Natural killer cell treated with Interleukin-12 subunit alpha and Interleukin-12 subunit beta and Interleukin-15 and Interleukin-18, amount 100 ng/mL, for 72 hours (primary cell): ENCODE data around the gene TTC24. TPM values are rescaled to one million over a fixed set of nuclear protein-coding genes. Genes with fewer than 3 reads are reported as not detected.
"Not testable (repeated sequence)": the region's sequence is repeated elsewhere in the genome, so short reads cannot be mapped to it uniquely, and the experiment has no call there.

Source experiments
- ATAC-seq, 2 donors: fragments of 150-1000 bp; cut with Tn5 transposase in 1 of 2; sonication (Bioruptor Pico), chemical (Tn5 transposase) in 1 of 2; 2 replicates each; pipeline ENCODE4 v1.10.0; 2021
- DNase-seq: peaks from one replicate; pipeline ENCODE4 v3.0.0; 2022; ENCODE audit warnings: low spot score
- H3K27ac Mint-ChIP-seq, 2 donors: 1 replicate in 1 of 2; 2 replicates in 1 of 2; pipeline ENCODE4 v1.8.0; 2022; ENCODE audit warnings: mixed read lengths in 2 of 2, mild to moderate bottlenecking in 1 of 2, moderate library complexity in 1 of 2
- H3K27me3 Mint-ChIP-seq, 2 donors: 1 replicate in 1 of 2; 2 replicates in 1 of 2; pipeline ENCODE4 v1.8.0; 2022; ENCODE audit warnings: mixed read lengths in 2 of 2
- H3K36me3 Mint-ChIP-seq: one replicate; pipeline ENCODE4 v1.8.0; 2022; ENCODE audit warnings: mixed read lengths
- H3K4me1 Mint-ChIP-seq, 2 donors: 1 replicate in 1 of 2; 2 replicates in 1 of 2; pipeline ENCODE4 v1.8.0; 2022; ENCODE audit warnings: low read depth in 2 of 2, mixed read lengths in 2 of 2, mild to moderate bottlenecking in 1 of 2
- H3K4me3 Mint-ChIP-seq: one replicate; pipeline ENCODE4 v1.8.0; 2022; ENCODE audit warnings: mixed read lengths
- H3K9me3 Mint-ChIP-seq: 2 replicates; pipeline ENCODE4 v1.8.0; 2022; ENCODE audit warnings: mixed read lengths
- total RNA-seq, 2 donors: library from RNA; stranded (reverse); gene quantifications; one replicate each; pipeline ENCODE4 v1.2.3, GENCODE V29; 2022

The TTC24 gene
- total RNA-seq, 2 donors from 2014 or later: 1.8 to 2.2 TPM

DNA sequence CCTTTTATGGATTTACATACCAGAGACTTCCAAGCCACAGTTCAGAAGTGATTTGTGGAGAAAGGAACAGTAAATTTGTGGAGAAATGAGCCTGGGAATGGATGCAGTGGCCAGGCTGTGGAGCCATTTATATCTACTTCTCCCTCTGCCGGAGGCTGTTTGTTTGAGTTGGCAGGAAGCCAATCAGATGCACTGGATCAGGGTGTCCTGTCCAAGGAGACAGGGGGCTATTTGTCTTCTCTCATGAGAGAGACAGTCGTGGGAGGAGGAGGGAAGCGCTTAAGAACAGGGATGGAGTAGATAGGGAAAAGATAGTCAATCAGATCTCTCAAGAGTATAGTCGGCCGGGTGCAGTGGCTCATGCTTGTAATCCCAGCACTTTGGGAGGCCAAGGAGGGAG is 36.9 kb downstream of the TTC24 start:
- Mint-ChIP-seq H3K36me3 (no peaks in the 10 kb centered on the region), H3K4me3 (no peak overlapping the region), H3K9me3 (no peaks in the 10 kb centered on the region), H3K4me1 (no peaks in the 10 kb centered on the region), H3K27ac (no peak overlapping the region), H3K27me3 (peaks cover 32 to 39% of the 10 kb centered on the region in 2 donors)
- ATAC-seq (no peak), DNase-seq (no peak)

DNA sequence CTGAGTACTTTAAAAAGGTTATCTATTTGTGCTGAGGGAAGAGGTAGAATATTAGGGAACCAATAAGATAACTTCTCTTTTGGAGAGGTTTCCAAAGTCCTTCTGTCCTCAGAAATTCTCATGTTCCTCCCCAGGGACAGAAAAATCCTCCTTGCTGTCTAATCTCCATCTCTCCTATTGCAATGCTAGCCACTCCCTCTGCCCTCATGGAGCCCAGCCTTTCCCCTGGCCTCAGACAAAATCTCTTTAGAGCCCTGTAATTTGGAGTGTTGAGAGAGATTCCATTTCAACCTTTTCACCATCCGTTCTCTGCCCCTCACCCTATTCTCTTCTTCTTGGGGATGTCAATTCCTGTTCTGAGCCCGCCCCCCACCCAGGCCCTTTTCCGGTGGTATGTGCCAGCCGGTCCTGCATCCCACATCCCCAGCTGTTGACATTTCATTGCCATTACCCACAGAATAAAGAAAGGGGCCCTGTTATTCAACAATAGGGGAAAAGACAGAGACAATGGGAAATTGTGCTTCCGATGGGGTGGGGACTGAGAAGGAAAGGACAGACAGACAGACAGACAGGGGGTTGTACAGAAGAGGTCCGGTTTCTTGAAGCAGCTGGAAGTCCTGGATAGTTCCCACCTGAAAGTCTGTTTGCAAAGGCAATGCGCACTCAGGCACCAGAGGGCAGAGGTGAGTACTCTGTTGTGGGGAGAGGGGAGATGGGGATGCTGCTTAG is 39.5 kb downstream of the TTC24 start, which contains the start of gene HAPLN2:
HAPLN2 (plus strand) TSS at position 563 of the 729 bp plus-strand sequence. CDS start 4,076 bp downstream, outside the sequence.
- Mint-ChIP-seq H3K9me3 (no peaks in the 10 kb centered on the region), H3K27me3 (peaks cover 38 to 51% of the 10 kb centered on the region in 2 donors), H3K36me3 (no peaks in the 10 kb centered on the region), H3K4me3 (no peak within 1 kb of the TSS), H3K27ac (no peak within 1 kb of the TSS), H3K4me1 (peaks cover 0 to 5% of the 10 kb centered on the region in 2 donors)
- ATAC-seq (no peak), DNase-seq (no peak)

DNA sequence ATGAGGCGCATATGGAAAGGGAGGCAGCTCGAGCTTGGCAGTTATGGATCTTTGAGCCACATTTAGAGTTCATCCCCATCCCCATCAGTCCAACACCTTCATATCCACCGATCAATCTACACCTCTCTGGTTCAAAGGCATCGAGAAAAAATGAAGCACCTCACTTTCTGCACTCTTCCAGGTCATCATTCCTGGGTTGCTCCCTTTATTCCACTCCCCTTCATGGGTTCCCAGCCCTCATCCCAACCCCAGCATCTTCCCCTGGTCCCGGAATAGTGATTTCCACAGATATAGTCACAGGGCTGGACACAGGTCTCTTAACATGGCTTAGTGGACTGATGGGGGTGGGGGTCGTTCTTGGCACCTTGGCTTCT is 40.0 kb downstream of the TTC24 start:
- H3K9me3 Mint-ChIP-seq: no peaks in the 10 kb centered on the region
- H3K27me3 Mint-ChIP-seq: peaks cover 38 to 51% of the 10 kb centered on the region in 2 donors
- no peaks in the 10 kb centered on the region for H3K36me3 Mint-ChIP-seq
- ATAC-seq (no peak), DNase-seq (no peak)
- no peak overlapping the region for H3K4me3 Mint-ChIP-seq
- H3K4me1 Mint-ChIP-seq: peaks cover 0 to 5% of the 10 kb centered on the region in 2 donors
- H3K27ac Mint-ChIP-seq: no peak overlapping the region

DNA sequence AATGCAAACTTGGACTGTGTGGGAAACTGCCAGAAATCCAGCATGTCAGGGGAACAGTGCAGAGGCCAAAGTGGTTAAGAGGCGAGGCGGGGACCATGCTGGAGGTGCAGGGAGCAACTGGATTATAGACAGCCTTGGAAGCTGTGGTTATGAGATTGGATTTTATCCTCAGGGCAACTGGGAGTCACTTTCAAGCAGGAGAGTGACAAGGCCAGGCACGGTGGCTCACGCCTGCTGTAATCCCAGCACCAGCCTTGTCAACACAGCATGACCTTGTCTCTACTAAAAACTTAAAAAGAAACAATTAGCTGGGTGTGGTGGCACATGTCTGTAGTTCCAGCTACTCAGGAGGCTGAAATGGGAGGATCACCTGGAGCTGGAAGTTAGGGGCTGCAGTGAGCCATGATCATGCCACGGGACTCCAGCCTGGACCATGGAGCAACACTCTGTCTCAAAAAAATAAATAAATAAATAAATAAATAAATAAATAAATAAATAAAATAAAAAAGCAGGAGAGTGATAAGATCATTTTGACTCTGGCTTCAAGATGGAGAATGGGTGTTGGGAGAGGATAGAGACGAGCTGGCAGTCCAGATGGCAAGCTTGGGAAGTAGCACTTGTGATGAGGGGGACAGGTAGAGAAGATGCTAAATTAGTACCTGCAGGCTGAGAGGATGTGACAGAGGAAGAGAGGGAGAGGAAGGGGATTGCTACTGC is 43.2 kb downstream of the TTC24 start:
- no peak overlapping the region for H3K27ac Mint-ChIP-seq
- no peak for ATAC-seq

DNA sequence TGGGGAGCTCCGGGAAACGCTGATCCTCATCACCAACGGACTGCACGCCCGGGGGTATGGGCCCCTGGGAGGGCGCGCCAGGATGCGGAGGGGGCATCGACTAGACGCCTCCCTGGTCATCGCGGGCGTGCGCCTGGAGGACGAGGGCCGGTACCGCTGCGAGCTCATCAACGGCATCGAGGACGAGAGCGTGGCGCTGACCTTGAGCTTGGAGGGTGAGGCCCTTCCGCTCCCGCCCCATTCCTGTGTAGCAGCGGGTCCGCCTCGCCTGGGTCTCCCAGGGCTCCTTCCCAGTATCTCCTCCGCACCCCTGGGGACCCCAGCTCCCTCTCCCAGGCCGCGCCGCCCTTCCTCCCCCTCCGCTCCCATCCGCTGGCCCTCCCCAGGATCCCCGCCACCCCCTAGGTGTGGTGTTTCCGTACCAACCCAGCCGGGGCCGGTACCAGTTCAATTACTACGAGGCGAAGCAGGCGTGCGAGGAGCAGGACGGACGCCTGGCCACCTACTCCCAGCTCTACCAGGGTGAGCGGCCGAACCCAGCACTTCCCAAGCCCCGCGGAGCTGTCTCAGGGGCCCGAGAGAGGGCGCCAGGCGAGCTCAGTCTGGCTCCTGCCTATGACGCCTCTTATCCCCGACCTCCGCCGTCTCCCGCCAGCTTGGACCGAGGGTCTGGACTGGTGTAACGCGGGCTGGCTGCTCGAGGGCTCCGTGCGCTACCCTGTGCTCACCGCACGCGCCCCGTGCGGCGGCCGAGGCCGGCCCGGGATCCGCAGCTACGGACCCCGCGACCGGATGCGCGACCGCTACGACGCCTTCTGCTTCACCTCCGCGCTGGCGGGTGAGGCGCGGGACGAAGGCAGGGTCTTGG is 44.7 kb downstream of the TTC24 start:
- H3K9me3 Mint-ChIP-seq: no peaks in the 10 kb centered on the region
- peaks cover 45 to 49% of the 10 kb centered on the region in 2 donors for H3K27me3 Mint-ChIP-seq
- peak overlapping the region; percentile 39 for H3K4me3 Mint-ChIP-seq
- H3K4me1 Mint-ChIP-seq: peaks cover 8 to 11% of the 10 kb centered on the region in 2 donors
- ATAC-seq (peak; percentile 68 to 71), DNase-seq (no peak)
- H3K36me3 Mint-ChIP-seq: no peaks in the 10 kb centered on the region
- H3K27ac Mint-ChIP-seq: no peak overlapping the region

More for the DNA sequence above, 43.2 kb downstream of the TTC24 start:
- H3K9me3 Mint-ChIP-seq: no peaks in the 10 kb centered on the region
- no peaks in the 10 kb centered on the region for H3K36me3 Mint-ChIP-seq
- H3K27me3 Mint-ChIP-seq: peaks cover 43 to 53% of the 10 kb centered on the region in 2 donors
- H3K4me3 Mint-ChIP-seq: peak overlapping the region; percentile 20
- H3K4me1 Mint-ChIP-seq: peaks cover 8 to 11% of the 10 kb centered on the region in 2 donors
- DNase-seq: no peak

DNA sequence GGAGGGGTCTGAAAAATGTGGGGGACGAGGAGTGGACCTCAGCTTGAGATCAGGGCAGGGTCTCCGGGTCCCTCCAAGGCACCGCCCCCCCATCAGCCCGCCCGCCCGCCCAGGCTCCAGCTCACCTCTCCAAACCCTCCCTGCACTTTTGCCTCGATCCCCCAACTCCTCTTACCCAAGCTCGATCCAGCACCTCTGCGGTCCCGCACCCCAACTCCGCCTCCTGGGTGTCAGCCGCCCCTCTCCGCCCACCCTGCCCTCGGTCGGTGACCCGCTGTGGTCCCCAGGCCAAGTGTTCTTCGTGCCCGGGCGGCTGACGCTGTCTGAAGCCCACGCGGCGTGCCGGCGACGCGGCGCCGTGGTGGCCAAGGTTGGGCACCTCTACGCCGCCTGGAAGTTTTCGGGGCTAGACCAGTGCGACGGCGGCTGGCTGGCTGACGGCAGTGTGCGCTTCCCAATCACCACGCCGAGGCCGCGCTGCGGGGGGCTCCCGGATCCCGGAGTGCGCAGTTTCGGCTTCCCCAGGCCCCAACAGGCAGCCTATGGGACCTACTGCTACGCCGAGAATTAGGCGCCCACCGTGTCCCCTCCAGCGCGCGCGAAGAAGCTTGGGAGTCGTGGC is 45.4 kb downstream of the TTC24 start:
- no peaks in the 10 kb centered on the region for H3K36me3 Mint-ChIP-seq
- ATAC-seq: peak in 1 of 2 donors; percentile 26
- H3K4me3 Mint-ChIP-seq: peak overlapping the region; percentile 39
- no peak for DNase-seq
- H3K27me3 Mint-ChIP-seq: peaks cover 42% of the 10 kb centered on the region in 2 donors
- no peaks in the 10 kb centered on the region for H3K9me3 Mint-ChIP-seq
- no peak overlapping the region for H3K27ac Mint-ChIP-seq
- H3K4me1 Mint-ChIP-seq: peaks cover 8 to 11% of the 10 kb centered on the region in 2 donors

DNA sequence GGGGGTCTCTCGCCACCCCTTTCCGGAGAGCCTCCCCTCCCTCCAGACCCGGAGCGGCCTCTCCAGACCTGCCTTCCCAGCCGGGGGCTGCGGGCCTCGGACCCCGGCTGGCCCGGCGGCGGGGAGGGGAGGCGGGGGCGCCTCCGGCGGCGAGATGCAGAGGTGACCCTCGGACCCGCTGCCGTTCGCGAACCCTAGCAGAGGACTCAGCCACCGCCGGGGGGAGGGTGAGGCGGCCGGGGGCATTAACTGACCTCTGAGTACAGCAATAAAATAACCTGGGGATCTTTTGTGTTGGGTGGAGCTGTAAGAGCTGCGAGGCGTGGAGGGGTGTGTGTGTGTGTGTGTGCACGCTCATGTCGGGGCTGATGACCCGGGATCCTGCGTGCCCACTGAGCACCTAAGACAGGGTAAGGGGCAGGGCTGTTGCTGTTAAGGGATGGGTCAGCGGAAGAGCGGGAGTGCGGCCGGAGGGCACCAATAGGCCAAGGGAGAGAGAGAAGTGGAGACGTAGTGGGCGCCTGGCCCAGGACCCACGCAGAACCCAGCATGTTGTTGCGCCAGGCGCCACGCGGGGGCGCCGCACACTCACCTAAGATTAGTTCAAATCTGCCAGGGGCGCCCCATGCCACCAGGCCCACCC is 46.0 kb downstream of the TTC24 start:
- Mint-ChIP-seq H3K27me3 (peaks cover 36 to 41% of the 10 kb centered on the region in 2 donors), H3K27ac (no peak overlapping the region), H3K4me3 (peak overlapping the region; percentile 67)

DNA sequence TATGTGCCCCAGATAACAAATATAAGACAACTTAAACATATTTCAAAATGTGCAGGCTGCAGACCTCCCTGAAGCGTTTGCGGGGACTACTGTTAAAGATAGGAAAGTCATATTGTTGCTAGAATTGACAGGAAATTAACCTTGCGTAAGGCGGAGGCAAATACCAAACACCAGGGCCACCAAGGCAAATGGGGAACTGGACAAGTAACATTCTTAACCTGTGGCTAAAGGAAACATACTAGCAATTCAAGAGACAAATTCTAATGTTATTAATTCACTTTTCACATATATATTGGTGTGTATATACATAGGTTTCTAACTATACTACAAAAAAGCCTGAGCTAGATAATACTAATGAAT is 46.5 kb downstream of the TTC24 start:
- DNase-seq (no peak), ATAC-seq (no peak)
- peaks cover 36 to 43% of the 10 kb centered on the region in 2 donors for H3K27me3 Mint-ChIP-seq
- H3K4me3 Mint-ChIP-seq: peak overlapping the region; percentile 67
- no peak overlapping the region for H3K27ac Mint-ChIP-seq
- peaks cover 8 to 11% of the 10 kb centered on the region in 2 donors for H3K4me1 Mint-ChIP-seq
- no peaks in the 10 kb centered on the region for H3K36me3 Mint-ChIP-seq
- H3K9me3 Mint-ChIP-seq: no peaks in the 10 kb centered on the region

More for the DNA sequence above, 46.0 kb downstream of the TTC24 start:
- ATAC-seq (peak; percentile 65 to 77), DNase-seq (peak; percentile 65)
- H3K4me1 Mint-ChIP-seq: peaks cover 8 to 11% of the 10 kb centered on the region in 2 donors
- H3K9me3 Mint-ChIP-seq: no peaks in the 10 kb centered on the region
- no peaks in the 10 kb centered on the region for H3K36me3 Mint-ChIP-seq

DNA sequence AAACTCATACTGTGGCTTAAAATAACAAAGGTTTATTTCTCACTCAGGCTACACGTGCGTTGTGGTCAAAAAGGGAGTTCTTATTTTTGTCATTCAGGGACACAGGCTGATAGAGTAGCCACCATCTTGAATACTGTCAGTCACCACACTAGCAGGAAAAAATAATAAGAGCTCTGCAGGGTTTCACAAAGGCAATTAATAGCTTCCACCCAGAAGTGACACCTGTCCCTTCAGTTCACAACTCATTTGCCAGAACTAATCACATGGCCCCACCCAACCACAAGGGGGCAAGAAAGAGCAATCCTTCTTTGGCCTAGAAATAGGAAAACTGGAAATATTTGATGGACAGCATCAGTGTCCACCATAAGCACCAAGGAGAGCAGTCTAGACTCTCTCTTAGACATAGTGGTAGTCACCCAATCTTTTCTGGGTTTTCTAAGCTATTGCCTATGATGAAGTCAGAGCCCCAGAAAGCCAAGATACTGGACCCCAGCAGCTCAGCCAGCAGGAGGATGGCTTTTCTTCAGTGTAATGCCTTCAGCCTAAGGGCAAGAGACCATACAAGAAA is 47.9 kb downstream of the TTC24 start:
- H3K4me3 Mint-ChIP-seq: no peak overlapping the region
- ATAC-seq (no peak), DNase-seq (no peak)
- H3K9me3 Mint-ChIP-seq: no peaks in the 10 kb centered on the region
- H3K27ac Mint-ChIP-seq: no peak overlapping the region
- H3K36me3 Mint-ChIP-seq: no peaks in the 10 kb centered on the region
- peaks cover 38 to 47% of the 10 kb centered on the region in 2 donors for H3K27me3 Mint-ChIP-seq
- H3K4me1 Mint-ChIP-seq: peaks cover 8 to 10% of the 10 kb centered on the region in 2 donors

DNA sequence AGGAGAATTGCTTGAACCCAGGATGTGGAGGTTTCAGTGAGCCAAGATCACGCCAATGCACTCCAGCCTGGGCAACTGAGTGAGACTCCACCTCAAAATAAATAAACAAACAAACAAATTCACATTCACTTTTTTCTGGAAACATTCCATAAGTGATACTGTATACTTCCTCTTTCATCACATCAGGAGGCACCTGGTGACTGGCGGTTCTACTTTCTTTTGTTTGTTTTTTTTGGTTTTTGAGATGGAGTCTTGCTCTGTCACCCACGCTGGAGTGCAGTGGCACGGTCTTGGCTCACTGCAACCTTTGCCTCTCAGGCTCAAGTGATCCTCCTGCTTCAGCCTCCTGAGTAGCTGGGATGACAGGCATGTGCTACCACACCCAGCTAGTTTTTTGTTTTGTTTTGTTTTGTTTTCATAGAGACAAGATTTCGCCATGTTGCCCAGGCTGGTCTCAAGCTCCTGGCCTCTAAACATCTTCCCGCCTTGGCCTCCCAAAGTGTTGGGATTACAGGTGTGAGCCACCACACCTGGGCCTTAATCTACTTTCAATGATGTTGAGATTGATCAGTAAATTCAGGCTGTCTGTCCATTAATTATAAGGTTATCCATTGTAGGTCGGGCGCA is 50.4 kb downstream of the TTC24 start:
- no peak for DNase-seq
- Mint-ChIP-seq H3K9me3 (no peaks in the 10 kb centered on the region), H3K4me3 (no peak overlapping the region), H3K4me1 (peaks cover 6 to 8% of the 10 kb centered on the region in 2 donors), H3K27ac (no peak overlapping the region), H3K36me3 (no peaks in the 10 kb centered on the region), H3K27me3 (peaks cover 41 to 42% of the 10 kb centered on the region in 2 donors)
- ATAC-seq: no peak

DNA sequence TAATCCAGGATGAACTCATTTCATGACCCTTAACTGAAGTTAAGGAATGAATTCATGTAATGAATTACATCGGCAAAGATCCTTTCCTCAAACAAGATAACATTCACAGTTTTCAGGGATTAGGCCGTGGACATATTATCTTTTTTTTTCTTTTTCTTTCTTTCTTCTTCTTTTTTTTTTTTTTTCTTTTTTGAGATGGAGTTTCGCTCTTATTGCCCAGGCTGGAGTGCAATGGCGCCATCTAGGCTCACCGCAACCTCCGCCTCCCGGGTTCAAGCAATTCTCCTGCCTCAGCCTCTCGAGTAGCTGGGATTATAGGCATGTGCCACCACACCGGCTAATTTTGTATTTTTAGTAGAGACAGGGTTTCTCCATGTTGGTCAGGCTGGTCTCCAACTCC is 51.6 kb downstream of the TTC24 start:
- not testable (repeated sequence) for H3K4me3 Mint-ChIP-seq, H3K4me1 Mint-ChIP-seq, H3K9me3 Mint-ChIP-seq, DNase-seq, H3K27ac Mint-ChIP-seq, ATAC-seq, H3K36me3 Mint-ChIP-seq
- peaks cover 39% of the 10 kb centered on the region in 2 donors for H3K27me3 Mint-ChIP-seq

DNA sequence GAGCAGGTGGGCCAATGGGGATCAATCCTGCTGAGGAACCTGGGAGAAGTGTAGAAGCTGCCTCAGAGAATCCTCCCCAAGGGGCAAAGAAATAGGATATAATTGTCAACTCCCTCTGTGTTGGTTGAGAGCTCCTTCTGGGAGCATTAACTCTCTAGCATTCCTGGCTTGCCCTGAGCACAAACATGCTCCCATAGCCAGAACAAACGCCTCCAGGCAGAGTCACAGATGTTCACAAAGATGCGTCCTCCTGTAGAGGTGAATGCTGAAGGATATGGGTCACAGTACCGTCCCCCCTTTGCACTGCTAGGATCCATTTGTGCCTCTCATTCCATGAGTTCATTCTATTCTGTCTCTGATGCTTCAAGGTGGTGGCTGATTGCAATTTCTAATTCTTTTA is 52.8 kb downstream of the TTC24 start:
- H3K9me3 Mint-ChIP-seq: no peaks in the 10 kb centered on the region
- H3K36me3 Mint-ChIP-seq: no peaks in the 10 kb centered on the region
- H3K27ac Mint-ChIP-seq: no peak overlapping the region
- DNase-seq (no peak), ATAC-seq (no peak)
- no peak overlapping the region for H3K4me3 Mint-ChIP-seq
- no peaks in the 10 kb centered on the region for H3K4me1 Mint-ChIP-seq
- peaks cover 42% of the 10 kb centered on the region in 2 donors for H3K27me3 Mint-ChIP-seq
